Upper lobe of left lung (tissue), 6 donors: ENCODE data around the gene C14orf93. TPM values are rescaled to one million over a fixed set of nuclear protein-coding genes. Genes with fewer than 3 reads are reported as not detected.

Experiments
- ATAC-seq, 2 donors: fragments of 200-7000 bp; cut with Tn5 transposase; one replicate each; pipeline ENCODE4 v1.9.1; 2022; ENCODE audit warnings: mild to moderate bottlenecking in 2 of 2, moderate library complexity in 2 of 2; ENCODE audit not compliant: low FRiP score in 2 of 2
- DNase-seq, 2 donors: peaks; one replicate each; pipeline ENCODE4 v3.0.0-alpha.2; 2019 to 2020
- H3K27ac ChIP-seq, 4 donors: fragments of 200-600 bp; sonication (generic); one replicate each; pipeline ENCODE4 v1.5.1; 2016 to 2019
- H3K27me3 ChIP-seq, 4 donors: fragments of 200-600 bp; sonication (generic); one replicate each; pipeline ENCODE4 v1.5.1; 2017 to 2019
- H3K36me3 ChIP-seq, 4 donors: fragments of 200-600 bp; sonication (generic); one replicate each; pipeline ENCODE4 v1.5.1; 2016 to 2019
- H3K4me1 ChIP-seq, 4 donors: fragments of 200-600 bp; sonication (generic); one replicate each; pipeline ENCODE4 v1.5.1; 2018 to 2019
- H3K4me3 ChIP-seq, 4 donors: fragments of 200-600 bp; sonication (generic); one replicate each; pipeline ENCODE4 v1.5.1; 2017 to 2019; ENCODE audit warnings: mild to moderate bottlenecking in 2 of 4, moderate library complexity in 1 of 4
- H3K9me3 ChIP-seq, 4 donors: fragments of 200-600 bp; sonication (generic); one replicate each; pipeline ENCODE4 v1.5.1; 2018 to 2019
- CTCF ChIP-seq, 6 experiments: fragments of 450-650 bp in 4 of 6; fragments of 200-600 bp in 2 of 6; sonication (generic) in 2 of 6; IDR thresholded peaks; one replicate each; pipeline ENCODE4 v1.5.1; 2016 to 2019; ENCODE audit warnings: antibody characterized with exemption in 6 of 6
- EP300 ChIP-seq, 4 donors: sonication (generic); formaldehyde crosslinking; IDR thresholded peaks; one replicate each; pipeline ENCODE4 v1.5.1; 2017; ENCODE audit warnings: antibody characterized with exemption in 4 of 4, control low read depth in 2 of 4
- POLR2A ChIP-seq, 4 donors: fragments of 450-650 bp; IDR thresholded peaks; one replicate each; pipeline ENCODE4 v1.5.1; 2016 to 2017; ENCODE audit warnings: antibody characterized with exemption in 4 of 4, mild to moderate bottlenecking in 2 of 4
- POLR2AphosphoS5 ChIP-seq, 2 donors: sonication (generic); formaldehyde crosslinking; IDR thresholded peaks; one replicate each; pipeline ENCODE4 v1.5.1; 2017; ENCODE audit warnings: antibody characterized with exemption in 2 of 2
- WGBS, 2 donors: methylation state at CpG; one replicate each; pipeline ENCODE4 v1.1.5; 2017 to 2018; 5-methylcytosine and 5-hydroxymethylcytosine counted together
- total RNA-seq, 6 donors: library from RNA; depleted of rRNA in 4 of 6; stranded (reverse); fragments of >200 nt in 4 of 6; gene quantifications; one replicate each; pipeline versions ENCODE4 v1.1.0 to v1.2.1, GENCODE V29; 2016 to 2021
- donor health status: DM: no; HTN: no; CAD: no; lungs with moderate emphysema.
- donor health status: DM: no; HTN: yes; CAD: no; lungs with severe emphysema.

Gene C14orf93
- total RNA-seq, 6 donors from 2014 or later: 7.1 to 12.9 (median 11.4) TPM

GRCh38 chr14:23054000-23054811, 44.3 kb upstream of the C14orf93 start:
- no peaks in the 10 kb centered on the region for H3K9me3 ChIP-seq
- peaks cover 18 to 22% (median 20%) of the 10 kb centered on the region in 4 donors for H3K4me1 ChIP-seq
- 68 to 81% methylated on average over 8 to 15 of the region's 17 CpGs for WGBS, 2 donors
- H3K27ac ChIP-seq: no peak overlapping the region
- no peak for ATAC-seq
- H3K36me3 ChIP-seq: peaks cover 4 to 10% (median 8%) of the 10 kb centered on the region in 4 donors
- TF ChIP-seq EP300 (IDR thresholded peaks at IDR 0.05) (no peak), POLR2AphosphoS5 (IDR thresholded peaks at IDR 0.05) (no peak), CTCF (IDR thresholded peaks at IDR 0.05) (peak in 2 of 6 experiments; percentile 19 to 27), POLR2A (IDR thresholded peaks at IDR 0.05) (no peak)
- DNase-seq: peak in 1 of 2 donors; percentile 53
- no peak overlapping the region for H3K4me3 ChIP-seq
- no peaks in the 10 kb centered on the region for H3K27me3 ChIP-seq

GRCh38 chr14:23053426-23053825, 43.5 kb upstream of the C14orf93 start:
- Histone ChIP-seq H3K4me3 (no peak overlapping the region), H3K9me3 (no peaks in the 10 kb centered on the region), H3K27me3 (no peaks in the 10 kb centered on the region), H3K27ac (no peak overlapping the region), H3K36me3 (peaks cover 0 to 3% (median 0%) of the 10 kb centered on the region in 4 donors), H3K4me1 (peaks cover 18 to 22% (median 20%) of the 10 kb centered on the region in 4 donors)
- DNase-seq: peak in 1 of 2 donors; percentile 46
- ATAC-seq: no peak
- 95 to 97% methylated on average over 7 to 10 of the region's 10 CpGs for WGBS, 2 donors
- TF ChIP-seq EP300 (IDR thresholded peaks at IDR 0.05) (no peak), POLR2AphosphoS5 (IDR thresholded peaks at IDR 0.05) (no peak), CTCF (IDR thresholded peaks at IDR 0.05) (no peak), POLR2A (IDR thresholded peaks at IDR 0.05) (no peak)

- Histone ChIP-seq H3K4me3 (no peak overlapping the region), H3K36me3 (no peaks in the 10 kb centered on the region), H3K4me1 (peaks cover 14 to 16% (median 15%) of the 10 kb centered on the region in 4 donors), H3K9me3 (no peaks in the 10 kb centered on the region), H3K27ac (no peak overlapping the region), H3K27me3 (no peaks in the 10 kb centered on the region)
- no peak for ATAC-seq
- 77 to 96% methylated on average over 3 of the region's 3 CpGs for WGBS, 2 donors
- TF ChIP-seq POLR2A (IDR thresholded peaks at IDR 0.05) (no peak), POLR2AphosphoS5 (IDR thresholded peaks at IDR 0.05) (no peak), EP300 (IDR thresholded peaks at IDR 0.05) (no peak), CTCF (IDR thresholded peaks at IDR 0.05) (no peak)
- no peak for DNase-seq
Observed at GRCh38 chr14:23052671-23053070, 42.7 kb upstream of the C14orf93 start.

- 82% methylated on average over 4 to 14 of the region's 14 CpGs for WGBS, 2 donors
- Histone ChIP-seq H3K27ac (no peak overlapping the region), H3K9me3 (no peaks in the 10 kb centered on the region), H3K4me1 (peaks cover 13 to 15% (median 14%) of the 10 kb centered on the region in 4 donors), H3K36me3 (no peaks in the 10 kb centered on the region), H3K4me3 (no peak overlapping the region), H3K27me3 (no peaks in the 10 kb centered on the region)
- ATAC-seq (no peak), DNase-seq (peak in 1 of 2 donors; percentile 69)
- no peak for TF ChIP-seq POLR2A (IDR thresholded peaks at IDR 0.05)
- no peak for TF ChIP-seq EP300 (IDR thresholded peaks at IDR 0.05)
- TF ChIP-seq POLR2AphosphoS5 (IDR thresholded peaks at IDR 0.05): no peak
- no peak for TF ChIP-seq CTCF (IDR thresholded peaks at IDR 0.05)
Observed at GRCh38 chr14:23052182-23052623, 42.3 kb upstream of the C14orf93 start.
